Endothelial cell (in vitro differentiated cells): ENCODE measurements around the gene AP2A2. TPM values are rescaled to one million over a fixed set of nuclear protein-coding genes. Genes with fewer than 3 reads are reported as not detected.

Source experiments
- DNase-seq: peaks from one replicate; pipeline ENCODE4 v3.0.0; 2021; ENCODE audit warnings: low spot score
- H3K27ac Mint-ChIP-seq: one replicate; pipeline ENCODE4 v1.8.0; 2021; ENCODE audit warnings: mixed read lengths, inconsistent platforms; ENCODE audit not compliant: unreplicated experiment
- H3K27me3 Mint-ChIP-seq: one replicate; pipeline ENCODE4 v1.8.0; 2021; ENCODE audit warnings: mild to moderate bottlenecking, moderate library complexity, mixed read lengths, inconsistent platforms; ENCODE audit not compliant: unreplicated experiment
- H3K36me3 Mint-ChIP-seq: one replicate; pipeline ENCODE4 v1.8.0; 2021; ENCODE audit warnings: mild to moderate bottlenecking, low read depth, mixed read lengths, inconsistent platforms; ENCODE audit not compliant: unreplicated experiment
- H3K4me1 Mint-ChIP-seq: one replicate; pipeline ENCODE4 v1.8.0; 2021; ENCODE audit warnings: mild to moderate bottlenecking, mixed read lengths, inconsistent platforms; ENCODE audit not compliant: unreplicated experiment
- H3K4me3 Mint-ChIP-seq: one replicate; pipeline ENCODE4 v1.8.0; 2021; ENCODE audit warnings: mild to moderate bottlenecking, mixed read lengths, inconsistent platforms; ENCODE audit not compliant: unreplicated experiment
- H3K9me3 Mint-ChIP-seq: one replicate; pipeline ENCODE4 v1.8.0; 2021; ENCODE audit warnings: mixed read lengths, inconsistent platforms; ENCODE audit not compliant: unreplicated experiment
- CTCF ChIP-seq: fragments of 200-600 bp; sonication (generic); IDR thresholded peaks from one replicate; pipeline ENCODE4 v1.5.0; 2021; ENCODE audit warnings: antibody characterized with exemption; ENCODE audit not compliant: unreplicated experiment
- total RNA-seq: library from RNA; stranded (reverse); fragmentation: NEBNext Ultra II Directional; extraction: Animal tissue kit (Norgen Biotek cat#: 25700); gene quantifications from one replicate; pipeline ENCODE4 v1.2.1, GENCODE V29; 2021; ENCODE audit not compliant: unreplicated experiment

AP2A2 gene
- total RNA-seq, 1 donor from 2014 or later = 287 TPM

GRCh38 chr11:961921-962320, 36.3 kb downstream of the AP2A2 start:
- Mint-ChIP-seq H3K27me3 (peaks cover 5% of the 10 kb centered on the region), H3K4me3 (no peak overlapping the region), H3K9me3 (no peaks in the 10 kb centered on the region), H3K36me3 (peaks cover 56% of the 10 kb centered on the region), H3K4me1 (peaks cover 8% of the 10 kb centered on the region), H3K27ac (no peak overlapping the region)
- no peak for TF ChIP-seq CTCF
- DNase-seq = no peak

GRCh38 chr11:962688-963087, 37.0 kb downstream of the AP2A2 start:
- TF ChIP-seq CTCF = no peak
- peaks cover 52% of the 10 kb centered on the region for H3K36me3 Mint-ChIP-seq
- no peak overlapping the region for H3K27ac Mint-ChIP-seq
- DNase-seq = no peak
- no peaks in the 10 kb centered on the region for H3K9me3 Mint-ChIP-seq
- H3K4me1 Mint-ChIP-seq = peaks cover 8% of the 10 kb centered on the region
- H3K4me3 Mint-ChIP-seq = peak overlapping the region; percentile 60
- peaks cover 4% of the 10 kb centered on the region for H3K27me3 Mint-ChIP-seq

GRCh38 chr11:963852-964251, 38.2 kb downstream of the AP2A2 start:
- peaks cover 5% of the 10 kb centered on the region for H3K4me1 Mint-ChIP-seq
- H3K27me3 Mint-ChIP-seq = peaks cover 3% of the 10 kb centered on the region
- no peak for TF ChIP-seq CTCF
- no peak for DNase-seq
- peak overlapping the region; percentile 22 for H3K4me3 Mint-ChIP-seq
- no peak overlapping the region for H3K27ac Mint-ChIP-seq
- peaks cover 41% of the 10 kb centered on the region for H3K36me3 Mint-ChIP-seq
- H3K9me3 Mint-ChIP-seq = no peaks in the 10 kb centered on the region

GRCh38 chr11:965206-965775, 39.6 kb downstream of the AP2A2 start:
- peaks cover 3% of the 10 kb centered on the region for H3K27me3 Mint-ChIP-seq
- no peak for DNase-seq
- H3K36me3 Mint-ChIP-seq = peaks cover 37% of the 10 kb centered on the region
- peaks cover 5% of the 10 kb centered on the region for H3K4me1 Mint-ChIP-seq
- H3K4me3 Mint-ChIP-seq = no peak overlapping the region
- no peaks in the 10 kb centered on the region for H3K9me3 Mint-ChIP-seq
- TF ChIP-seq CTCF = no peak
- no peak overlapping the region for H3K27ac Mint-ChIP-seq

GRCh38 chr11:967995-968751, 42.5 kb downstream of the AP2A2 start:
- peaks cover 50% of the 10 kb centered on the region for H3K36me3 Mint-ChIP-seq
- DNase-seq = no peak
- TF ChIP-seq CTCF = no peak
- H3K27ac Mint-ChIP-seq = no peak overlapping the region
- no peaks in the 10 kb centered on the region for H3K9me3 Mint-ChIP-seq
- H3K4me1 Mint-ChIP-seq = peaks cover 4% of the 10 kb centered on the region
- H3K4me3 Mint-ChIP-seq = no peak overlapping the region
- H3K27me3 Mint-ChIP-seq = peaks cover 15% of the 10 kb centered on the region
